GM18508 (cell line): ENCODE measurements around the gene DNAH9.

Experiments
- ATAC-seq: cut with Tn5 transposase; IDR thresholded peaks from one replicate; pipeline ENCODE4 v1.9.1; 2021; ENCODE audit warnings: moderate number of reproducible peaks; ENCODE audit not compliant: insufficient read depth, unreplicated experiment

Gene DNAH9

DNA sequence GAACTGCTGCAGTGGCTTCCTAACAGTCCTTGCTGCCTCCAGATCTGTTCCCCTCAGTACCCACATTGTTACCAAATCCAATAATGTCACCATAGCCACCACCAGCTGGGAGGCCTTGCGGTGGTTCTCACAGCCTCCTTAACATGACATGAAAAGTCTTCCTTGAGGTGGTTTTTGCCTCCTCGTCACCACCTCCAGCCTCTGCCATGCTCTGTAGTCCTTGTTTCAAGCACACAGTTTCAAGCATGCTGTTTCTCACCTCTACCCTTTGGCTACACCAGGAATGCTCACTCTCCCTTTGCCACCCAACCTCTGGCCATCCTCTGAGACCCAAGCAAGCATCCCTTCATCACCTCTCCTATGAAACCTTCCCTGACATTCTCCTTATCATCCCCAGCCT, 47.2 kb downstream of the DNAH9 start:
- no peak for ATAC-seq

DNA sequence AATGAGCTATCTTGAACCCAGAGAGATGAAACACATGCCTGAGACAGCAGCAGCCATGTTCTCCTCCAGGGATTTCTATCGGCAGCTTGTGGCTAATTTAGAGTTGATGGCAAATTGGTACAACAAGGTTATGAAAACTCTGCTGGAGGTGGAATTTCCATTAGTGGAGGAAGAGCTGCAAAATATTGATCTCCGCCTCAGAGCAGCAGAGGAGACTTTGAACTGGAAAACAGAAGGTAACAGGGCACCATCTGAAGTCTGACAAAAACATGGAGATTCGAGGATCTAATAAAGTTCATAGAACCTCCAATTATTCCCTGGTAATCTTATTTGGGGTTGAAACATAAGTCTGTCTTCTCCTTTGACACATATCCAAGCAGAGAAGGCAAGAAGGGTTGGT, 52.8 kb downstream of the DNAH9 start:
- no peak for ATAC-seq

DNA sequence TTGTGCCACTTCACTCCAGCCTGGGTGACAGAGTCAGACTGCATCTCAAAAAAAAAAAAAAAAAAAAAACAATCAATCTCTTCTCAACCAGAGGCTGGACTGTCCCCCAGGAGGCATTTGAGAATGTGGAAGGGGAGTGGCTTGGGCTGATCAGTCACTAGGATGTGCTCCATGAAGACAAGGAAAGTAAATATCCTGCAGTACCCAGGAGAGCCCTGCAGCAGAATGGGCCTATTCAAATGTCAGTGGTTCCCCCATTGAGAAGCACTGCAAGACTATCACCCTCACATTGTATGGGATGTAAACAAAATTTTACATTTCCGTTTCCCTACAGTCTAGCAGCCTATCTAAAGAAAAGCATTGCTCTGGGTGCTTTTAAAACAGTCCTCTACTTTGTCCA, 70.3 kb downstream of the DNAH9 start:
- no peak for ATAC-seq

- ATAC-seq = no peak
Measured at GRCh38 chr17:11671126-11671525, 72.9 kb downstream of the DNAH9 start.

GRCh38 chr17:11682646-11683045, 84.4 kb downstream of the DNAH9 start:
- ATAC-seq = no peak

GRCh38 chr17:11690681-11691080, 92.4 kb downstream of the DNAH9 start:
- no peak for ATAC-seq

GRCh38 chr17:11692688-11693087, 94.4 kb downstream of the DNAH9 start:
- ATAC-seq = no peak

DNA sequence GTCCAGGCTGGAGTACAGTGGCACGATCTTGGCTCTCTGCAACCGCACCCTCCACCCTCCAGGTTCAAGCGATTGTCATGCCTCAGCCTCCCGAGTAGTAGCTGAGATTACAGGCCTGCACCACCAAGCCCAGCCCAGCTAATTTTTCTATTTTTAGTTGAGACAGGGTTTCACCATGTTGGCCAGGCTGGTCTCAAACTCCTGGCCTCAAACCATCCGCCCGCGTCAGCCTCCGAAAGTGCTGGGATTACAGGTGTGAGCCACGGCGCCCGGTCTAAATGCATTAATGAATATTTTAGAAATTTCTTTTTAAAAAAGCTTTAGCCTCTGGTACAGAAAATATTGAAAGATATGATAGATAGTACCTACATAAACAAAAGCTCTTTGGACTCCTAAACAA, 95.0 kb downstream of the DNAH9 start:
- no peak for ATAC-seq

DNA sequence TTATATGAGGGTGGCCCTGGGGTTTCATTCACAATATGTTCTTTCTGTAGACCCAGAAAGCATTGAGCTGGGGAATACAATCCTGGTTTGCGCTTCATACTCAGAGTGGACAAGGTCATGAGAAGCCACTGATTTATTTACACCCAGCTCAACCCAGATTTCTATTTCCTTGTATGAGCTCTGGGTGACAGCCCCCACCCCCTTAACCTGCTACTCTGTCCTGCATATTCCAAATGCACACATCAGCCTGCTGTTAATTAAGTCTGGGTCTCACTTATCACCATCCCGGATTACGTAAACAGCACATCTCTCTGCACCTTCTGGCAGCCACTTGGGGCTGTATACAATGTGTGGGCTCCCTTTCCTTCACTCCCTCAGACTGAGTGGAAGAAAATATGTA, 102.4 kb downstream of the DNAH9 start:
- ATAC-seq = no peak

- ATAC-seq = no peak
Measured at GRCh38 chr17:11701911-11702310, 103.6 kb downstream of the DNAH9 start.

DNA sequence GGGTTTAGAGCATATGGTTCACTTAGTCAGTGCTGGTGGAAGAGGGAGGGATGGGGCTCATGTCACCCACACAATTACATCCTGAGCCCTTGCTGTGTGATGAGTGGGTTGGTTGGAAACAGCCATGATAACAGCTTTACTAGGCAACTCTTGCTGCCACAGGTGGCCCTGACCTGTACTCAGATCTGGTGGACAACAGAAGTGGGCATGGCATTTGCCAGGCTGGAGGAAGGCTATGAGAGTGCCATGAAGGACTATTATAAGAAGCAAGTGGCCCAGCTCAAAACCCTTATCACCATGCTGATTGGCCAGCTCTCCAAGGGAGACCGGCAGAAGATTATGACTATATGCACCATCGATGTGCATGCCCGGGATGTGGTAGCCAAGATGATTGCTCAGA, 105.8 kb downstream of the DNAH9 start:
- no peak for ATAC-seq

GRCh38 chr17:11705111-11705510, 106.8 kb downstream of the DNAH9 start:
- no peak for ATAC-seq

DNA sequence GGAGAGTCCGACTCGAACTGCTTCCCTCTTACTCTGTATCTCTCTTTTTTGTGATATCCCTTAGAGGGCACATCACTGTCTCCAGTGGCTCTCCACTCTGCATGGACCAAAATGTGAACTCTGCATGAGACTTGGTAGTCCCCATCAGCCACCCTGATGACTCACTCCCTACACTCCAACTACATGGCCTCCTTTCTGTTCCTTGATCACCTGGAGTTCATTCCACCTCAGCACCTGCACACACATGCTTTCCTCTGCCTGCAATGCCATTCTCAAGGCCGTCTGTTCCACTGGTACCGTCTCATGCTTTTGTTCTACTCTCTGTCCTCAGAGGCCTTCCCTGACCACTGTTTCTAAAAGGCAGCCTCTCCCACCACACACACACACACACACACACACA, 109.3 kb downstream of the DNAH9 start:
- ATAC-seq = no peak

DNA sequence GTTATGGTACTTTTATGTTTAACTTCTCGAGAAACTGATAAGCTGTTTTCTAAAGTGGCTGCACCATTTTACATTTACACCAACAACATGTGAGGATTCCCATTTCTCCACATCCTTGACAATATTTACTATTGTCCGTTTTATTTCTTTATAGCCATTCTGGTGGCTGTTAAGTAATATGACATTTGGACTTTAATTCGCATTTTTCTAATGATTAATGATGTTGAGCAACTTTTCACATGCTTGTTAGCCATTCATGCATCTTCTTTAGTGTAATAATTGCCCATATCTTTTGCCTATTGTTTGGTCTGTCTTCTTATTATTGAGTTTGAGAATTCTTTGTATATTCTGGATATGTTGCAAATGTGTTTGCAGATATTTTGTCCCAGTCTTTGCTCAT, 114.2 kb downstream of the DNAH9 start:
- ATAC-seq = no peak

DNA sequence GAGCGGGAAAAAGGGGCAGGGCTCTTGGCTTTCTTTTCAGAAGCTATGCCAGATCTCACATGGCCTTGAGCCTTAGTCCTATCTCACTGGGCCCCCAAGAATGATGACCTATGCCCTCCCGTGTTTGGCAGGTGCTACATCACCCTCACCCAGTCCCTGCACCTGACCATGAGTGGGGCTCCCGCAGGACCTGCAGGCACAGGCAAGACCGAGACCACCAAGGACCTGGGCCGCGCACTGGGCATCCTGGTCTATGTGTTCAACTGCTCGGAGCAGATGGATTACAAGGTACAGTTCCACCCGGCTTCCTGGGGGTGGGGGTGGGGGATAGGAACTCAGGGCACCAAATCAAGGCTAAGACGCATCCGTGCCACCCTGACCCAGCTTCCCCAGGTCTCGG, 120.9 kb downstream of the DNAH9 start:
- no peak for ATAC-seq

DNA sequence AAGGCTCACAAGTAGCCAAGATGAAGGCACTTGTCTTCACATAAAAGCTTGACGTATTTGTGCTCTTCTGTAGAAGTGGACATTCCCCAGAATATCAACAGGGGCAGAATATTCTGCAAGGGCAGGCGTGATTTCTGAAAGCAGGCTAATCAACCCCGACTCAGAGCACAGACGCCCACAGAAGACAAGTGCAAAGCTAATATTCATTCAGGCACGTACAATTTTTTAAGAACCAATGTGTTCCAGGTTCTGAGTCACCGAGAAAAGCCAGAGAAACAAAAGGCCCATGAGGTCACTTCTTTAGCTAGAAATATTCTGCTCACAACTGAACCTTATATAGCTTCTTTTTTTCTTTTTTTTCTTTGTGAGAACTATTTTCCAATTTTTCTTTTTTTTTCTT, 121.6 kb downstream of the DNAH9 start:
- no peak for ATAC-seq

DNA sequence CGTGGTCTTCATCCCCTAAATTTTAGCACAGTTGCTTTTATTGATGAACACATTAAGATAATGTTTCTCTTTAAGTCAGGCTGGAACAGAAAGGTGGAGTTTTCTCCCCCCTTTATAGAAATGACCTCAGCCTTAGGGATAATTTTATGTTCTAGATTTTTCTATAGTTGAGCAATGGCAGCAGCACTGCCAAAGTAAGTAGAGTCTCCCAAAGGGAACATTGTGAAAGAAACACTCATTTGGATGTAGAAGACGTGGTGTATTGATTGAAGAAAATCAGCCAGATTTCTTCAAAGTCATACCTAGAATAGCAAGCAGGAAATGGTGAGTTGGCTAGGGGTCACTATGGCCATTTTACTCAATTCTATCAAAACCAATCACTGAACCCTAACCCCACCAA, 122.5 kb downstream of the DNAH9 start:
- no peak for ATAC-seq

- no peak for ATAC-seq
Measured at GRCh38 chr17:11730747-11731146, 132.5 kb downstream of the DNAH9 start.

GRCh38 chr17:11736613-11737312, 138.5 kb downstream of the DNAH9 start:
- no peak for ATAC-seq

GRCh38 chr17:11737313-11737679, 139.0 kb downstream of the DNAH9 start:
- ATAC-seq = no peak

GRCh38 chr17:11738151-11738550, 139.9 kb downstream of the DNAH9 start:
- ATAC-seq = no peak

DNA sequence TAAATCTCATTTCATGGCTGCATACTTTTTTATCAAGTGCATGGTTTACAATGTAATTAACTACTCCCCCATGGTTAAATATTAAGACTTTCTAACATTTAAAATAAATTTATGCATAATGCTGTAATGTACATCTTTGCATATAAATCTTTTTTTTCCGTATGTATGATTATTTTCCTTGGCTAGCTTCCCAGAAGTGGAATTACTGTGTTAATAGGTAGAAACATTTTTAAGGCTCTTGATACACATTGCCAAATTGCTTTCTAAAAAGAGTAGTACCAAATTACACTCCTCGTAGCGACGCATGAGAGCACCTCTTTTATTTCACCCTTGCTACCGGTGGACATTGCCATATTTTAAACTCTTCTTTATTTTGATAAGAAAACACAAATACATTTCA, 141.1 kb downstream of the DNAH9 start:
- no peak for ATAC-seq

- ATAC-seq = no peak
Measured at GRCh38 chr17:11739848-11740247, 141.6 kb downstream of the DNAH9 start.
